ENCODE measurements around the gene STRA6.

DNA sequence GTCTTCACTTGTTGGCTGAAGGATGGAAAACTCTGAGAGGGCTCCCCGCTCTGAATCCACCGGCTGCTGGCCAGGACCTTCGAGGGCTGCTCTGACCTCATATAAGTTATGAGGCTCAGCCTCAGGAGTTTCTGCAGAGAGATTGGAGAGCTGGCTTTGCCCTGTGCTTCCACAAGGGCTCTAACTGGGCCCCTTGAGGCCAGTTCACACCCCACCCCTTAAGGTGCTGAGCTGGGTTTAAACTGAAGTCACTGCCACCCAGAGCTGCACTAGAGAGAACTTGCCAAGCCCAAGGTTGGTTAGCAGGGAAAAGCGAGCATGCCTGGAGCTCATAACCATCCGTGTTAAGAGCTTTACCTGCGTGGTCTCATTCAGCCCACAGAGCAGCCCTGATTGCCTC is 30.8 kb upstream of the STRA6 start:
- TF ChIP-seq SUZ12 (IDR thresholded peaks at IDR 0.05; ENCODE audit: low read length) (no peak), TAF1 (IDR thresholded peaks at IDR 0.05; ENCODE audit: low read depth, low read length) (no peak)

Measured in H1 (cell line).